Naive B cell (primary cell): ENCODE results near the gene LRRC37A. TPM values are rescaled to one million over a fixed set of nuclear protein-coding genes. Genes with fewer than 3 reads are reported as not detected.
A peak's percentile ranks its signal among the peaks of the same experiment; 100 is the strongest.
"Not testable (repeated sequence)": the region's sequence is repeated elsewhere in the genome, so short reads cannot be mapped to it uniquely, and the experiment has no call there.

Source experiments
- ATAC-seq, 2 donors: fragments of 150-1000 bp; cut with Tn5 transposase; 2 replicates each; pipeline ENCODE4 v1.10.0; 2021; ENCODE audit warnings: low read depth in 2 of 2, mild to moderate bottlenecking in 2 of 2, moderate library complexity in 2 of 2
- DNase-seq: peaks from one replicate; pipeline ENCODE4 v3.0.0; 2022
- H3K27ac Mint-ChIP-seq, 6 donors: one replicate each; pipeline ENCODE4 v1.8.0; 2020 to 2022; ENCODE audit warnings: mild to moderate bottlenecking in 6 of 6, mixed read lengths in 6 of 6, moderate library complexity in 5 of 6, inconsistent platforms in 2 of 6
- H3K27me3 Mint-ChIP-seq, 3 donors: one replicate each; pipeline ENCODE4 v1.8.0; 2021 to 2022; ENCODE audit warnings: mixed read lengths in 3 of 3, mild to moderate bottlenecking in 1 of 3
- H3K36me3 Mint-ChIP-seq, 2 donors: one replicate each; pipeline ENCODE4 v1.8.0; 2020 to 2022; ENCODE audit warnings: mixed read lengths in 2 of 2, inconsistent platforms in 1 of 2, mild to moderate bottlenecking in 1 of 2
- H3K4me1 Mint-ChIP-seq, 3 donors: one replicate each; pipeline ENCODE4 v1.8.0; 2020 to 2022; ENCODE audit warnings: mixed read lengths in 3 of 3, inconsistent platforms in 1 of 3, mild to moderate bottlenecking in 1 of 3, moderate library complexity in 1 of 3
- H3K4me3 Mint-ChIP-seq, 8 donors: one replicate each; pipeline ENCODE4 v1.8.0; 2020 to 2022; ENCODE audit warnings: mild to moderate bottlenecking in 8 of 8, mixed read lengths in 8 of 8, moderate library complexity in 8 of 8, inconsistent platforms in 2 of 8
- H3K9me3 Mint-ChIP-seq, 7 donors: one replicate each; pipeline ENCODE4 v1.8.0; 2020 to 2022; ENCODE audit warnings: mixed read lengths in 7 of 7, mild to moderate bottlenecking in 5 of 7, inconsistent platforms in 2 of 7, moderate library complexity in 1 of 7
- polyA plus RNA-seq, 6 donors: library from polyadenylated mRNA; unstranded; fragments of 300-500 nt; fragmentation: Illumina TruSeq; gene quantifications; one replicate each; pipeline ENCODE4 v1.2.3, GENCODE V29; 2021; ENCODE audit warnings: low read depth in 6 of 6

Gene LRRC37A
- polyA plus RNA-seq = 1 to 10 TPM in 3 of 6 donors, under 1 TPM in 3; 0.51 to 2.6 (median 0.95) TPM

GRCh38 chr17:46294831-46295230, at the start of gene LRRC37A:
Gene LRRC37A, plus strand, starts transcription at chr17:46295131. Its CDS starts 3 bp downstream, at chr17:46295134.
- H3K36me3 Mint-ChIP-seq, ATAC-seq, DNase-seq, H3K27me3 Mint-ChIP-seq, H3K9me3 Mint-ChIP-seq, H3K27ac Mint-ChIP-seq, H3K4me3 Mint-ChIP-seq: not testable (repeated sequence)
- H3K4me1 Mint-ChIP-seq = peaks cover 12 to 20% (median 14%) of the 10 kb centered on the region in 3 donors

- not testable (repeated sequence) for H3K27ac Mint-ChIP-seq, DNase-seq, H3K4me1 Mint-ChIP-seq, ATAC-seq, H3K9me3 Mint-ChIP-seq, H3K36me3 Mint-ChIP-seq, H3K4me3 Mint-ChIP-seq
- H3K27me3 Mint-ChIP-seq = peaks cover 4 to 15% (median 5%) of the 10 kb centered on the region in 3 donors
Measured at GRCh38 chr17:46249153-46249552, 45.8 kb upstream of the LRRC37A start.

GRCh38 chr17:46252804-46253203, 42.1 kb upstream of the LRRC37A start:
- not testable (repeated sequence) for DNase-seq, ATAC-seq, H3K27ac Mint-ChIP-seq, H3K9me3 Mint-ChIP-seq, H3K4me1 Mint-ChIP-seq, H3K4me3 Mint-ChIP-seq, H3K36me3 Mint-ChIP-seq
- H3K27me3 Mint-ChIP-seq = peaks cover 4 to 15% (median 5%) of the 10 kb centered on the region in 3 donors

GRCh38 chr17:46253722-46254121, 41.2 kb upstream of the LRRC37A start:
- Mint-ChIP-seq H3K27ac (peak overlapping the region in 1 of 6 donors; percentile 87), H3K4me3 (peak overlapping the region in 1 of 8 donors; percentile 26), H3K27me3 (peaks cover 4 to 15% (median 5%) of the 10 kb centered on the region in 3 donors)
- DNase-seq (peak; percentile 68), ATAC-seq (peak; percentile 98 to 100)
- H3K36me3 Mint-ChIP-seq, H3K9me3 Mint-ChIP-seq, H3K4me1 Mint-ChIP-seq: not testable (repeated sequence)

- not testable (repeated sequence) for H3K4me3 Mint-ChIP-seq, ATAC-seq
Measured at GRCh38 chr17:46254215-46254614, 40.7 kb upstream of the LRRC37A start.

GRCh38 chr17:46256369-46256768, 38.6 kb upstream of the LRRC37A start:
- not testable (repeated sequence) for H3K36me3 Mint-ChIP-seq, H3K27me3 Mint-ChIP-seq, H3K9me3 Mint-ChIP-seq, H3K4me1 Mint-ChIP-seq, ATAC-seq, H3K4me3 Mint-ChIP-seq, DNase-seq
- H3K27ac Mint-ChIP-seq = peak overlapping the region in 1 of 6 donors; percentile 81

More at GRCh38 chr17:46254215-46254614, 40.7 kb upstream of the LRRC37A start:
- H3K27ac Mint-ChIP-seq, H3K36me3 Mint-ChIP-seq, H3K4me1 Mint-ChIP-seq, H3K9me3 Mint-ChIP-seq, DNase-seq: not testable (repeated sequence)
- H3K27me3 Mint-ChIP-seq = peaks cover 3 to 13% (median 4%) of the 10 kb centered on the region in 3 donors

- not testable (repeated sequence) for H3K27me3 Mint-ChIP-seq, H3K36me3 Mint-ChIP-seq, DNase-seq, H3K9me3 Mint-ChIP-seq, H3K4me1 Mint-ChIP-seq
- ATAC-seq = peak; percentile 76
- peak overlapping the region in 3 of 6 donors; percentile 12 to 82 (median 73) for H3K27ac Mint-ChIP-seq
- peak overlapping the region; percentile 77 to 90 (median 89) for H3K4me3 Mint-ChIP-seq
Measured at GRCh38 chr17:46259845-46260661, 34.9 kb upstream of the LRRC37A start.

- no peaks in the 10 kb centered on the region for H3K36me3 Mint-ChIP-seq
- no peak overlapping the region for H3K27ac Mint-ChIP-seq
- peaks cover 14 to 20% (median 15%) of the 10 kb centered on the region in 3 donors for H3K4me1 Mint-ChIP-seq
- DNase-seq = no peak
- ATAC-seq = no peak
- peaks cover 0 to 13% (median 0%) of the 10 kb centered on the region in 3 donors for H3K27me3 Mint-ChIP-seq
- H3K4me3 Mint-ChIP-seq = peak overlapping the region in 4 of 8 donors; percentile 2 to 57 (median 40)
- no peaks in the 10 kb centered on the region for H3K9me3 Mint-ChIP-seq
Measured at GRCh38 chr17:46262271-46262670, 32.7 kb upstream of the LRRC37A start.

GRCh38 chr17:46264456-46265198, 30.3 kb upstream of the LRRC37A start:
- no peak for DNase-seq
- H3K9me3 Mint-ChIP-seq = no peaks in the 10 kb centered on the region
- ATAC-seq = no peak
- peak overlapping the region in 7 of 8 donors; percentile 5 to 91 (median 50) for H3K4me3 Mint-ChIP-seq
- H3K27me3 Mint-ChIP-seq = peaks cover 0 to 13% (median 0%) of the 10 kb centered on the region in 3 donors
- peaks cover 20 to 24% (median 24%) of the 10 kb centered on the region in 3 donors for H3K4me1 Mint-ChIP-seq
- no peaks in the 10 kb centered on the region for H3K36me3 Mint-ChIP-seq
- peak overlapping the region in 1 of 6 donors; percentile 32 for H3K27ac Mint-ChIP-seq

GRCh38 chr17:46266063-46266655, 28.8 kb upstream of the LRRC37A start:
- DNase-seq = peak; percentile 36
- peak; percentile 8 to 13 for ATAC-seq
- peak overlapping the region; percentile 87 to 95 (median 90) for H3K4me3 Mint-ChIP-seq

GRCh38 chr17:46266656-46267544, 28.0 kb upstream of the LRRC37A start:
- ATAC-seq = peak; percentile 85 to 87

More at GRCh38 chr17:46266063-46266655, 28.8 kb upstream of the LRRC37A start:
- not testable (repeated sequence) for H3K9me3 Mint-ChIP-seq, H3K36me3 Mint-ChIP-seq, H3K27me3 Mint-ChIP-seq
- Mint-ChIP-seq H3K27ac (peak overlapping the region; percentile 26 to 97 (median 87)), H3K4me1 (peaks cover 19 to 24% (median 20%) of the 10 kb centered on the region in 3 donors)

GRCh38 chr17:46270032-46270431, 24.9 kb upstream of the LRRC37A start:
- Mint-ChIP-seq H3K27ac (no peak overlapping the region), H3K4me1 (peaks cover 15 to 24% (median 19%) of the 10 kb centered on the region in 3 donors), H3K36me3 (no peaks in the 10 kb centered on the region), H3K27me3 (peaks cover 0 to 4% (median 0%) of the 10 kb centered on the region in 3 donors), H3K9me3 (no peaks in the 10 kb centered on the region), H3K4me3 (peak overlapping the region in 1 of 8 donors; percentile 50)
- ATAC-seq = no peak
- no peak for DNase-seq

More at GRCh38 chr17:46266656-46267544, 28.0 kb upstream of the LRRC37A start:
- no peaks in the 10 kb centered on the region for H3K36me3 Mint-ChIP-seq
- DNase-seq = peak; percentile 78
- H3K4me1 Mint-ChIP-seq = peaks cover 19 to 24% (median 20%) of the 10 kb centered on the region in 3 donors
- peaks cover 0 to 9% (median 0%) of the 10 kb centered on the region in 3 donors for H3K27me3 Mint-ChIP-seq
- H3K9me3 Mint-ChIP-seq = no peaks in the 10 kb centered on the region
- peak overlapping the region; percentile 69 to 92 (median 89) for H3K27ac Mint-ChIP-seq
- peak overlapping the region; percentile 87 to 98 (median 95) for H3K4me3 Mint-ChIP-seq
